Measurements from ENCODE around the gene C1orf226.

C1orf226 gene

GRCh38 chr1:162407539-162407938 lies 26.0 kb downstream of the C1orf226 start:
- TF ChIP-seq CTCF (IDR thresholded peaks at IDR 0.05; ENCODE audit: borderline replicate concordance, extremely low read depth, low read length, poor library complexity, severe bottlenecking), result no peak
- no peak for TF ChIP-seq EZH2 (IDR thresholded peaks at IDR 0.05; ENCODE audit: borderline replicate concordance, low read depth, low read length, severe bottlenecking)
- ATAC-seq (ENCODE audit: insufficient read depth, low read depth), result no peak
- no peak overlapping the region for H3K9ac ChIP-seq (ENCODE audit: low read depth, low read length)
- H3K4me2 ChIP-seq (ENCODE audit: insufficient read depth, low read length), result no peak overlapping the region
- no peaks in the 10 kb centered on the region for H4K20me1 ChIP-seq (ENCODE audit: insufficient read depth, low read length)
- no peaks in the 10 kb centered on the region for H3K4me1 ChIP-seq (ENCODE audit: insufficient read depth, low read length)
- no peak overlapping the region for H3K27ac ChIP-seq (ENCODE audit: low read length)
- H3K9me3 ChIP-seq (ENCODE audit: insufficient read depth, low read length, severe bottlenecking), result no peaks in the 10 kb centered on the region
- no peak overlapping the region for H3K4me3 ChIP-seq (ENCODE audit: low read depth in 1 of 2, low read length in 2 of 2)
- no peaks in the 10 kb centered on the region for H3K36me3 ChIP-seq (ENCODE audit: insufficient read depth, low read length)
- no peaks in the 10 kb centered on the region for H3K79me2 ChIP-seq (ENCODE audit: insufficient read depth, low read length)
- peaks cover 17% of the 10 kb centered on the region for H3K27me3 ChIP-seq (ENCODE audit: insufficient read depth, low read length, poor library complexity)
- no peak overlapping the region for H2AFZ ChIP-seq (ENCODE audit: low read depth, low read length)
- DNase-seq, result no peak

DNA sequence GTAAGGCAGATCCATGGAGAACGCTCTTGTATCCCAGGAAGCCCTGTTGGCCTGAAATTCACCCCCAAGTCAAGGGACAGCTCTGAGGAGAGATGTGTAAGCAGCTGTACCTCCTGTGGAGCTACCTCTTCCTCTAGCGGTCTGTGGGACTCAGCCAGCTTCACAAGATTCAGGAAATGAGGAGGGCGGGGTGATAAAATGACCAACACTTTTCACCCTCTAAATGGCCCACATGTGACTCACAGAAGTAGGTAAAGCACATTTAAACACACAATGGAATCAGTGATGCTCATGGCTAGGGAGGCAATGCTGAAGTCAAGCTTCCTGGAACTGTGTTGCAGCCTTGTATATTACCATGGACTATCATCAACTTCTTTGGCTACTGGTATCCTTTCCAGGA lies 30.5 kb downstream of the C1orf226 start, which contains the start of gene SH2D1B:
Gene SH2D1B, minus strand, starts transcription at position 135 of the 400 bp plus-strand sequence. Its CDS starts 120 bp downstream, at position 15.
- no peak within 1 kb of the TSS for H3K4me3 ChIP-seq (ENCODE audit: low read depth in 1 of 2, low read length in 2 of 2)
- peaks cover 4% of the 10 kb centered on the region for H3K27me3 ChIP-seq (ENCODE audit: insufficient read depth, low read length, poor library complexity)
- H3K36me3 ChIP-seq (ENCODE audit: insufficient read depth, low read length), result no peaks in the 10 kb centered on the region
- no peak within 1 kb of the TSS for H3K9ac ChIP-seq (ENCODE audit: low read depth, low read length)
- no peaks in the 10 kb centered on the region for H3K79me2 ChIP-seq (ENCODE audit: insufficient read depth, low read length)
- no peaks in the 10 kb centered on the region for H4K20me1 ChIP-seq (ENCODE audit: insufficient read depth, low read length)
- no peak within 1 kb of the TSS for H3K27ac ChIP-seq (ENCODE audit: low read length)
- ATAC-seq (ENCODE audit: insufficient read depth, low read depth) (no peak), DNase-seq (no peak)
- no peaks in the 10 kb centered on the region for H3K9me3 ChIP-seq (ENCODE audit: insufficient read depth, low read length, severe bottlenecking)
- no peak within 1 kb of the TSS for H2AFZ ChIP-seq (ENCODE audit: low read depth, low read length)
- no peak within 1 kb of the TSS for H3K4me2 ChIP-seq (ENCODE audit: insufficient read depth, low read length)
- H3K4me1 ChIP-seq (ENCODE audit: insufficient read depth, low read length), result no peaks in the 10 kb centered on the region
- TF ChIP-seq EZH2 (IDR thresholded peaks at IDR 0.05; ENCODE audit: borderline replicate concordance, low read depth, low read length, severe bottlenecking), result no peak
- TF ChIP-seq CTCF (IDR thresholded peaks at IDR 0.05; ENCODE audit: borderline replicate concordance, extremely low read depth, low read length, poor library complexity, severe bottlenecking), result no peak

- no peak overlapping the region for H2AFZ ChIP-seq (ENCODE audit: low read depth, low read length)
- TF ChIP-seq CTCF (IDR thresholded peaks at IDR 0.05; ENCODE audit: borderline replicate concordance, extremely low read depth, low read length, poor library complexity, severe bottlenecking), result no peak
- TF ChIP-seq EZH2 (IDR thresholded peaks at IDR 0.05; ENCODE audit: borderline replicate concordance, low read depth, low read length, severe bottlenecking), result no peak
- no peak overlapping the region for H3K27ac ChIP-seq (ENCODE audit: low read length)
- H3K79me2 ChIP-seq (ENCODE audit: insufficient read depth, low read length), result no peaks in the 10 kb centered on the region
- no peak overlapping the region for H3K9ac ChIP-seq (ENCODE audit: low read depth, low read length)
- no peak overlapping the region for H3K4me2 ChIP-seq (ENCODE audit: insufficient read depth, low read length)
- H3K27me3 ChIP-seq (ENCODE audit: insufficient read depth, low read length, poor library complexity), result peaks cover 4% of the 10 kb centered on the region
- H4K20me1 ChIP-seq (ENCODE audit: insufficient read depth, low read length), result no peaks in the 10 kb centered on the region
- H3K36me3 ChIP-seq (ENCODE audit: insufficient read depth, low read length), result no peaks in the 10 kb centered on the region
- DNase-seq (no peak), ATAC-seq (ENCODE audit: insufficient read depth, low read depth) (no peak)
- H3K4me3 ChIP-seq (ENCODE audit: low read depth in 1 of 2, low read length in 2 of 2), result no peak overlapping the region
- no peaks in the 10 kb centered on the region for H3K9me3 ChIP-seq (ENCODE audit: insufficient read depth, low read length, severe bottlenecking)
- no peaks in the 10 kb centered on the region for H3K4me1 ChIP-seq (ENCODE audit: insufficient read depth, low read length)
Measured at GRCh38 chr1:162416215-162416614, 34.7 kb downstream of the C1orf226 start.

GRCh38 chr1:162416909-162417308 lies 35.4 kb downstream of the C1orf226 start:
- H2AFZ ChIP-seq (ENCODE audit: low read depth, low read length), result no peak overlapping the region
- H4K20me1 ChIP-seq (ENCODE audit: insufficient read depth, low read length), result no peaks in the 10 kb centered on the region
- no peaks in the 10 kb centered on the region for H3K4me1 ChIP-seq (ENCODE audit: insufficient read depth, low read length)
- H3K4me3 ChIP-seq (ENCODE audit: low read depth in 1 of 2, low read length in 2 of 2), result no peak overlapping the region
- ATAC-seq (ENCODE audit: insufficient read depth, low read depth) (no peak), DNase-seq (no peak)
- no peaks in the 10 kb centered on the region for H3K36me3 ChIP-seq (ENCODE audit: insufficient read depth, low read length)
- no peak for TF ChIP-seq EZH2 (IDR thresholded peaks at IDR 0.05; ENCODE audit: borderline replicate concordance, low read depth, low read length, severe bottlenecking)
- TF ChIP-seq CTCF (IDR thresholded peaks at IDR 0.05; ENCODE audit: borderline replicate concordance, extremely low read depth, low read length, poor library complexity, severe bottlenecking), result no peak
- H3K27me3 ChIP-seq (ENCODE audit: insufficient read depth, low read length, poor library complexity), result no peaks in the 10 kb centered on the region
- no peak overlapping the region for H3K9ac ChIP-seq (ENCODE audit: low read depth, low read length)
- H3K9me3 ChIP-seq (ENCODE audit: insufficient read depth, low read length, severe bottlenecking), result no peaks in the 10 kb centered on the region
- no peak overlapping the region for H3K27ac ChIP-seq (ENCODE audit: low read length)
- no peaks in the 10 kb centered on the region for H3K79me2 ChIP-seq (ENCODE audit: insufficient read depth, low read length)
- H3K4me2 ChIP-seq (ENCODE audit: insufficient read depth, low read length), result no peak overlapping the region
